ENCODE data around the gene NFIX.
A peak's percentile ranks its signal among the peaks of the same experiment; 100 is the strongest.
"Not testable (repeated sequence)": the region's sequence is repeated elsewhere in the genome, so short reads cannot be mapped to it uniquely, and the experiment has no call there.

NFIX gene

DNA sequence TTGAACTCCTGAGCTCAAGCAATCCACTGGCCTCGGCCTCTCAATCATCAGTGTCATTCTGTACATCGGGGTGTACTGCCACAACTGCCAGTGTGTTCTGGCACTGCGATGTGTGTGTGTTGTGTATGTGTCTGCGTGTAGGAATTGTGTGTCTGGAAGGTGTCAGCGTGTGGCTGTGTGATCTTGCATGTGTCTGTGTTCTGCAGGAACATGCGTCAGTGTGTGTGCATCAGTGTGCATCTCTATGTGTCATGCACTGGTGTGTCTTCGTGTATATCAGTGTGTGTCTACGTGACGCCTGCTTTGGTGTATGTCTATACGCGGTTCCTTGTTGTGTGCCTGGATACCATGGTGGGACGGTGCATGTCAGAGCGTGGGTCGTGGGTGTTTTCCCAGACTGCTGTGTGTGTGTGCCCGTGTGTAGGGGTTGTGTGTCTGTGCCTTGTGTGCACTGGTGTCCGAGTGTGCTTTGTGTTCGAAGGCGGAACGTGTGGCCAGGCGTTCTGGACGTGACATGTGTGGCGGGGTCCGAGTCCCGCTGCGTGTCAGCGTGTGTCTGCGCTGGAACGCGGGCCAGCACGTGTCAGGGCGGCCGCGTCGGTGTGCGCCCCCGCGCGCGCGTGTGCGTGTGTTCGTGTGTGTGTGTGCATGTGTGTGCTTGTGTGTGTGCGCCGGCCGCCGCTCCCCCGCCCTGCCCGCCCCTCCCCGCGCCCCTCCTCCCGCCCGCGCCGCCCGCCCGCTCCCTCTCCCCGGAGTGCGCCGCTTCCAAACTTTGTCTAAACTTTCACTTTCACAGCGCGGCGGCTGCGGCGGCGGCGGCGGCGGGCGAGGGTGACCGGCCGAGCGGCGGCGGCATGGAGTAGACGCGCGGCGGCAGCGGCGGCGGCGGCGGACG, at the start of gene NFIX:
TSS of gene NFIX (plus strand) at position 775 of the 895 bp plus-strand sequence. CDS start 363 bp downstream, outside the sequence.
- DNase-seq (ENCODE audit: low read depth): peak; percentile 32

- DNase-seq (ENCODE audit: low read depth): peak; percentile 95
Measured at GRCh38 chr19:12945479-12946091, 49.7 kb upstream of the NFIX start, which contains the start of gene RAD23A. Gene RAD23A, plus strand, starts transcription at chr19:12945862. Its CDS starts 87 bp downstream, at chr19:12945949.

DNA sequence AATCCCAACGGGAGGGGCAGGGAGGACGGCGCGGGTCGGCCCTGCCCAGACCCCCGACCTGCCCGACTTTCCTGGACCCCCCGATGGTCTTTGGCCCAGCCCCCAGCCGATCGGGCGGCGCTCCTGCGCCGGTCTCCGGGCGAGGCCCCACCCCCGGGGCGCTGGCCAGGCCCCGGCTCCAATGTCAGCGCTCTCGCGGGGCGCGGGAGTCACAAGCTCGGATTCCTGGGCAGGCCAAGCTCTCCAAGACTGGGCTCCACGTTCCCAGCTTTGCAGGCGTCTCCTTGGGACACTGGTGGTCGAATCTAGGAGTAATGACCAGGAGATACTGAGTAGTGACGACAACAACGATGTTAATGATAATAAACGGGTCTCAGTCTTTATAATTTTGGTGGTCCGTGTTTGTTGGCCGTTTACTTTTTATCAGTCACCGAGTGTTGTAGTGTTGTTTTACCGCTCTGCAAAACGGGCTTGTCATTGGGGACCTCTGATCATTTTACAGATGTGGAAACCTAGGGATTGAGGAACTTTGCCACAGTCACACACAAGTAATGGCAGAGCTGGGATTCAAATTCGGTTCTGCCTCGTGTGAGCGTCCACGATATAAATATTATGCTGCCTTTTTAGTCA, 49.1 kb upstream of the NFIX start:
- DNase-seq (ENCODE audit: low read depth): peak; percentile 70

DNA sequence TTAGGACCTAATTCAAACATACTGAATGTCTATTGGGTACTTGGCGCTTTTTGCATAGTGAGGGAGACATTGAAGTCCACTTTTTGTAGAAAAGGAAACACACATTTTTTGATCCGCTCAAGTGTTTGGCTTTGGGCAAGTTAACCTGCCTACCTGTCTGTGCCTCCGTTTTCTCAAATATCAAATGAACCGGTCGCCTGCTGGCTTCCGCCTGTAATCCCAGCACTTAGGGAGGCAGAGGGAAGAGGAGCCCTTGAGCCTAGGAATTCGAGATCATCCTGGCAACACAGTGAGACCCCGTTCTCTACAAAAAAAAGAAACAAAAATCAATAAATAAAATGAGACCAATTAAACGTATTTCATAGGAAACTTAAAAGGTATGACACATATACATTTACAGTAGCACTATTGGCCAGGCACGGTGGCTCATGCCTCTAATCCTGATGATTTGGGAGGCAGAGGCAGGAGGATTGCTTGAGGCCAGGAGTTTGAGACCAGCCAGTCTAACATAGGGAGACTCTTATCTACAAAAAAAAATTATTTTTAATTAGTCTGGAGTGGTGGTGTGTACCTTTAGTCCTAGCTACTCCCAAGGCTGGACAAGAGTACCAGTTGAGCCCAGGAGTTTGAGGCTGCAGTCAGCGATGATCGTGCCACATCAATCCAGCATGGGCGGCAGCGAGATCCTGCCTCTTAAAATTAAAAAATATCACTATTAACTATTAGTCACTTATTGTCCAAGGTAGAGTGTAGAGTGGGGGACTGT, 48.4 kb upstream of the NFIX start:
- no peak for DNase-seq (ENCODE audit: low read depth)

DNA sequence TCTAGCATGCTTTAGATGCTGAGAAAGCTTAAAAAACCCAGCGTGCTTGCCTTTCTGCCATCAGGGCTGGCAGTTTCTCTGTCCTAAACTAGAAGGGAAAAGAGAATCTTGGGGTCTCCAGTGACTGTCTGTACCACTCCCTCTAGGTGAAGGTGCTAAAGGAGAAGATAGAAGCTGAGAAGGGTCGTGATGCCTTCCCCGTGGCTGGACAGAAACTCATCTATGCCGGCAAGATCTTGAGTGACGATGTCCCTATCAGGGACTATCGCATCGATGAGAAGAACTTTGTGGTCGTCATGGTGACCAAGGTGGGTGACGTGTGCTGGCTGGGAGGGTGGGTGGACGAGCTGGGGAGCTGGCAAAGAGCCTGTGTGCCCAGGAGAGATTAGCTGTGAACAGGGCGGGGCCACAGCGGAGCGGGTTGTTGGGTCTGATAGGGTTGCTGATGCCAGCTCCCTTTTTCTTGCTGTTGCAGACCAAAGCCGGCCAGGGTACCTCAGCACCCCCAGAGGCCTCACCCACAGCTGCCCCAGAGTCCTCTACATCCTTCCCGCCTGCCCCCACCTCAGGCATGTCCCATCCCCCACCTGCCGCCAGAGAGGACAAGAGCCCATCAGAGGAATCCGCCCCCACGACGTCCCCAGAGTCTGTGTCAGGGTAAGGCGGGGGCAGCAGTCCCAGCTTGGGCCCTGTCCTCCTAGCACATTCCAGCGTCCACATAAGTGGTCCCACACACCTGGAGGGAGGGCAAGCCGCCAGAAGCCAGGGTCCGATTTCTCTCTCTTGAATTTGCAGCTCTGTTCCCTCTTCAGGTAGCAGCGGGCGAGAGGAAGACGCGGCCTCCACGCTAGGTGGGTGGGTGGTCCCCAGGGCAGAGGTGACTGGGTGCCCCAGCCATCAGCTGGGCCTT, 47.3 kb upstream of the NFIX start:
- DNase-seq (ENCODE audit: low read depth): no peak

DNA sequence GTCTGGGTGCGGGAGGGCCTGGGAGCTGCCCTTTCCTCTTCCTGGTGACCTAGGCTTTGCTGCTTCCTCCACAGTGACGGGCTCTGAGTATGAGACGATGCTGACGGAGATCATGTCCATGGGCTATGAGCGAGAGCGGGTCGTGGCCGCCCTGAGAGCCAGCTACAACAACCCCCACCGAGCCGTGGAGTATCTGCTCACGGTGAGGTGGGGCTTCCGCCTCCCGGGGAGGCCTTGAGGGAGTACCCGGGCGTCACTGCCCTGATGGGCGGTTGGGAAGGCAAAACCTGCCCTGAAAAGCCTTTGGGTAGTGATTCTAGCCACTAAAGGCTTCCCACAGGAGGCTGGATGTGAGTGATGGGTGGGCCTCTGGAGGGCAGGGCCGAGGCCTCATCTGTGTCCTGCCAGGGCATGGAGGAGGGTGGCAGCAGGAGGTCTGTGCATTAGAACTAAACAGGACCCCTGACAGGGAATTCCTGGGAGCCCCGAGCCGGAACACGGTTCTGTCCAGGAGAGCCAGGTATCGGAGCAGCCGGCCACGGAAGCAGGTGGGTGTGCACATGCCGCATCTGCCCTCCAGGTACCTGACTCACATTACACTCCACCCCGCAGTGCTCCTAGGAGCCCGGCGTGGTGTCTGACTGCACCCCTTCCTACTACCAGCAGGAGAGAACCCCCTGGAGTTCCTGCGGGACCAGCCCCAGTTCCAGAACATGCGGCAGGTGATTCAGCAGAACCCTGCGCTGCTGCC, 46.5 kb upstream of the NFIX start:
- DNase-seq (ENCODE audit: low read depth): no peak

- DNase-seq (ENCODE audit: low read depth): no peak
Measured at GRCh38 chr19:12949363-12950283, 45.7 kb upstream of the NFIX start.

GRCh38 chr19:12952050-12952449, 43.2 kb upstream of the NFIX start:
- DNase-seq (ENCODE audit: low read depth): not testable (repeated sequence)

GRCh38 chr19:12952488-12953137, 42.7 kb upstream of the NFIX start:
- peak; percentile 55 for DNase-seq (ENCODE audit: low read depth)

- DNase-seq (ENCODE audit: low read depth): no peak
Measured at GRCh38 chr19:12953138-12953798, 42.0 kb upstream of the NFIX start.

DNA sequence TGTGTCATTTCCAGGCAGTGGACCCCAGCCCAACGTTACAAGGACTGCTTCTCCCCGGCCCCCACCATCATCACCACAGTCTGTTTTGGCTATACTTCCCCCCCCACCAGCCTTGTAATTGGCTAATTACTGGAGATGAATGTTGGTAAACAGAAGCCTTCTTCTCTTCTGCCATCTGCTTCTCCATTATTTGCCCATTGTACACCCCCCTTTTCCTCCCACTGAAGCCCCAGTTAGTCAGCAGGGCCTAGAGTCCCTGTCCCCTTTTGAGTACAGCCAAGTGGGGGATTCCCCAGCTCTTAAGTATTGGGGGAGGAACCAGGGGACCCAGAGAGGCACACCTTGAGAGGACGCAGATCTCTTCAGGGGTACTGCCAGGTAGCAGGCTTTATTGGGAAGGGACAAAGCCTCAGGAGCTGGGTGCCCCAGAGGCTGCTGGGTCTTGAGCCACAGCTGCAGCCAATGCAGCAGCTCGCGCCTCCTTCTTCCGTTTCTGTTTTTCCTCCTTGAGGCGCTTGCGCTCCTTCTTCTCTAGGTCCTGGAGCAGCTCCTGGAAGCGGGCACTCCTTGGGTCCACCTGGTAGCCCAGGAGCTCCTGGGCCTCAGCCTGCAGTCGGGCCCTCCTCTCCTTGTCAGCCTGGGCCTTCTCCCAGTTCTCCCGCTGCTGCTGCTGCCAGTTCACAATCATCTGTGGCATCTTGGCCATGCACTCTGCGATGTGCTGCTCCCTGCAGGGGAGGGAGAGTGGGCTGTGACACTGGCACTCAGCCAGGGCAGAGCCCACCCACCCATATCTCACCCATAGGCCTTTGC, 41.3 kb upstream of the NFIX start:
- no peak for DNase-seq (ENCODE audit: low read depth)

DNA sequence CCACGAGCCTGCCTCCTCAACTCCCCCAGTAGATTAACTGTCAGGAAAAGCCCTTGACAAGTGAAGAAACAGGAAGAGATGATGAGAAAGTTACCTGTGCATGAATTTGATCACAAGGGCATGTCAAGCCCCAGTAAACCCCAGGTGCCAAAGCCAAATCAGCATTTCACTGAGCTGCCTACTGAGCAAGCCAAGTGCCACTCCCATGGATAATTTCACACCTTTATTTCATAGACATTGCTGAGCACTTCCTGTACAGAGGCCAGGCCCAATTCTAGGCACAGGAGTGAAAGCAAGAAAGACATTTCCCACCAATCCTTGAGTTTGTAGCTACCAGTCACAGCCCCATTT, 40.7 kb upstream of the NFIX start:
- no peak for DNase-seq (ENCODE audit: low read depth)

- DNase-seq (ENCODE audit: low read depth): not testable (repeated sequence)
Measured at GRCh38 chr19:12955575-12955974, 39.7 kb upstream of the NFIX start.

GRCh38 chr19:12955996-12956395, 39.3 kb upstream of the NFIX start:
- no peak for DNase-seq (ENCODE audit: low read depth)

DNA sequence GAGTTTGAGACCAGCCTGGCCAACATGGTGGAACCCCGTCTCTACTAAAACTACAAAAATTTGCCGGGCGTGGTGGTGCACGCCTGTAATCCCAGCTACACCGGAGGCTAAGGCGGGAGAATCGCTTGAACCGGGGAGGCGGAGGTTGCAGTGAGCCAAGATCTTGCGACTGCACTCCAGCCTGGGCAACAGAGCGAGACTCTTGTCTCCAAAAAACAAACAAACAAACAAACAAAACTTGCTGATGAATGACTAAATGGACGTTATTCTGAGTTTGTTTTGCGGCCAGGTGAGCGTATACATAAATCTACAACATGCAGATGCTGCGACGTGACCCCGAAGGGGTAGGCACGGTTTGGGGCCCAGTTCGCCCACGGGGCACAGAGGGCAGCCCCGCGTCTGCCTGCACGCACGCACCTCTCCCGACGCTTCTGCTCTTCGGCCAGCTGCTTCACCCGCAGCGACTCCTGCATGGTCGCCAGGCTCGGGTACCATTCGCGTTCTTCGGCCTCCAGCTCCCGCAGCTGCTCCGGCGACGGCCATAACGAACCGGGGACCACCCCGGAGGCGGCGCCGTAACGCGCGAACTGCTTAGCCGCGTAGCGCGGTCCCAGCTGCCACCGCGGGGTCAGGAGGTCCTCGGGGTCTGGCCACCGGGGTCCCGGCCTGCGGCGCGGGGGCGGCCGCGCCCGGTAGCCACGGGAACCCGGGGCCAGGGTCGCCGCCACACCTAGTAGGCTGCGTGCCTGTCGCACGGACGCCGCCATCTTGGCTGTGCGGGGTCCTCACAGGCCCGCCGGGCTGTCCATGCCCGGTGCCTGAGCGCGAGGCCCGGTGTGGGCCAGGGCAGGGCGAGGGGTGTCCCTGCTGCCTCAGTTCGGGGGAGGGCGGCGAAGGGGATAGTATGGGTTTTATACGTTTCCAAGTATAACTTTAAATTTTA, 38.6 kb upstream of the NFIX start, which contains the start of gene GADD45GIP1:
TSS of gene GADD45GIP1 (minus strand) at position 778 of the 943 bp plus-strand sequence. CDS start at position 767, 11 bp downstream.
- peak; percentile 73 for DNase-seq (ENCODE audit: low read depth)

DNA sequence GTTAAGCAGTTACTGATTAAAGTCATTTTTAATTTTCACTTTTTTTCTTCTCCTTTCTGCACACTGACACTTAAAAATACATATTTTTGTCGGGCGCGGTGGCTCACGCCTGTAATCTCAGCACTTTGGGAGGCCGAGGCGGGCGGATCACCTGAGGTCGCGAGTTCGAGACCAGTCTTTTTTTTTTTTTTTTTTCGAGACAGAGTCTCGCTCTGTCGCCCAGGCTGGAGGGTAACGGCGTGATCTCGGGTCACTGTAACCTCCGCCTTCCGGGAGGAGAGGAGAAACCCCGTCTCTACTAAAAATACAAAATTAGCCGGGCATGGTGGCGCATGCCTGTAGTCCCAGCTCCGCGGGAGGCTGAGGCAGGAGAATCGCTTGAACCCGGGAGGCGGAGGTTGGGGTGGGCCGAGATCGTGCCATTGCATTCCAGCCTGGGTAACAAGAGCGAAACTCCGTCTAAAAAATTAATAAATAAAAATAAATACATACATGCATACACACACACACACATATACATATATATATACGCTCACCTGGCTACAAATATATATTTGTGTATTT, 37.8 kb upstream of the NFIX start:
- not testable (repeated sequence) for DNase-seq (ENCODE audit: low read depth)

Data from amniotic epithelial cell (primary cell).